Activated naive CD8-positive, alpha-beta T cell treated with anti-CD3 and anti-CD28 coated beads for 36 hours (primary cell): ENCODE data around the gene RPS21. TPM values are rescaled to one million over a fixed set of nuclear protein-coding genes. Genes with fewer than 3 reads are reported as not detected.
"Not testable (repeated sequence)": the region's sequence is repeated elsewhere in the genome, so short reads cannot be mapped to it uniquely, and the experiment has no call there.

Source experiments
- DNase-seq: peaks from one replicate; pipeline ENCODE4 v3.0.0; 2021
- H3K27ac Mint-ChIP-seq: one replicate; pipeline ENCODE4 v1.8.0; 2022; ENCODE audit warnings: mild to moderate bottlenecking, moderate library complexity, mixed read lengths
- H3K27me3 Mint-ChIP-seq: one replicate; pipeline ENCODE4 v1.8.0; 2022; ENCODE audit warnings: mild to moderate bottlenecking, mixed read lengths
- H3K36me3 Mint-ChIP-seq: one replicate; pipeline ENCODE4 v1.8.0; 2021; ENCODE audit warnings: mild to moderate bottlenecking, mixed read lengths
- H3K4me1 Mint-ChIP-seq: one replicate; pipeline ENCODE4 v1.8.0; 2021; ENCODE audit warnings: mixed read lengths
- H3K4me3 Mint-ChIP-seq: one replicate; pipeline ENCODE4 v1.8.0; 2022; ENCODE audit warnings: mild to moderate bottlenecking, moderate library complexity, mixed read lengths
- H3K9me3 Mint-ChIP-seq: one replicate; pipeline ENCODE4 v1.8.0; 2022; ENCODE audit warnings: mixed read lengths
- total RNA-seq, 2 experiments: library from RNA; stranded (reverse); gene quantifications; one replicate each; pipeline ENCODE4 v1.2.3, GENCODE V29; 2021

Gene RPS21
- total RNA-seq, 2 experiments from 2014 or later, result 2,242 to 2,482 TPM

DNA sequence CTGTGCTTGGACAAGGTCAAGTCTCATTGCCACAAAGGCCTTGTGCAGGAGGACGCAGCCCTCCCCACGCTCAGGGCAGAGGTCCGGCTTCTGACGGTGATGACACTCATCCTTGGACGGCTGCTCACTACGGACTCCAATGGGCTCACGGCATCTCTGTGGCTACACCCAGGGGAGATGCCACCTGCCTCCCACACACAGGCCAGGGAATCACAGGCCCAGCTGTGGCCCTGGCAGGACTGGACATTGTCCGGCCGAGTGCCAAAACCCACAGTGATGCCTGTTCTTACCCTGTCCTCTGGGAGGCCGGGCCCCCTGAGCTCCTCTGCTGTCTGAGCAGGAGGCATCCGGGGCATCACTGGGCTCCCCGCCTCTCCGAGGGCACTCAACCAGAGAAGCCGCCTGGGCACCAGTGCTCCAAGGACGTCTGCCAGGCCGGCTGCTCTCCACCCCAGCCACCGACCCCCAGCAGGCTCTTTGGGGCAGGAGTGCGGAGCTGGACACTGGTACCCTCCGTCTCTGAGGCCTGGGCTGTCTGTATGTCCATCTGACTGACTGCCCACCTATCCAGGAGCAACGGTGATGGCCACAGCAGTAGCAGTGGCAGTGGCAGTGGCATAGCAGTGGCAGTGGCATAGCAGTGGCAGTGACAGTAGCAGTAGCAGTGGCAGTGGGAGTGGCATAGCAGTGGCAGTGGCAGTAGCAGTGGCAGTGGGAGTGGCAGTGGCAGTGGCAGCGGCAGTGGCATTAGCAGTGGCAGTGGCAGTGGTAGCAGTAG is 38.6 kb downstream of the RPS21 start:
- no peak for DNase-seq
- Mint-ChIP-seq H3K27ac (no peak overlapping the region), H3K36me3 (no peaks in the 10 kb centered on the region), H3K27me3 (peaks cover 6% of the 10 kb centered on the region), H3K9me3 (no peaks in the 10 kb centered on the region), H3K4me1 (no peaks in the 10 kb centered on the region), H3K4me3 (no peak overlapping the region)

DNA sequence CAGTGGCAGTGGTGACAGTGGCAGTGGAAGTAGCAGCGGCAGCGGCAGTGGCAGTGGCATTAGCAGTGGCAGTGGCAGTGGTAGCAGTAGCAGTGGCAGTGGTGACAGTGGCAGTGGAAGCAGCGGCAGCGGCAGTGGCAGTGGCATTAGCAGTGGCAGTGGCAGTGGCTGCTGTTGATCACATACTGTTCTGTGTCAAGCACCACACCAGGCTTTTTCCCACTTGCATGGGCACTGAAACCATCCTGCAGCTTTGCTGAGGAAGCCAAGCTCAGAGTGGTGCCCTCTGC is 39.1 kb downstream of the RPS21 start:
- H3K4me3 Mint-ChIP-seq, H3K4me1 Mint-ChIP-seq, DNase-seq, H3K27ac Mint-ChIP-seq, H3K9me3 Mint-ChIP-seq, H3K27me3 Mint-ChIP-seq, H3K36me3 Mint-ChIP-seq: not testable (repeated sequence)

DNA sequence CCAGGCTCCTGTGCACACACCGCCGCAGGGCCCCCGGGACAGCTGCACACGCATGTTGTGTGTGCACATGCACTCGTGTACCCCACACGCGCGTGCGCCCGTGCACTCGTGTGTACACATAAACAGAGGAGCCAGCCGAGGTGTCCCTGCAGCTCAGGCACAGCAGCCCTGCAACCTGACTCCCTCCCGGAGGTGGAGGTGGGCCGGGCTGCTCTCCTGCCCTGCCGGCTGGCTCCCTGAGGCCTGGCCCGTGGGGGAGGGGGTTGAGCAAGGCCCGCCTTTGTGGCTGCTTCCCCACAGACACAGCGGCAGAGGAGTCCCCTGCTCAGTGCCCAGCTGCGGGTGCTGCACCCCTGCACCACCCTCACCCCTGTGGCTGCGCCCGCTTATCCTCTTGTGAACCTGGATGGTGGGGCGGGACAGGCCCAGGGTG is 39.8 kb downstream of the RPS21 start:
- Mint-ChIP-seq H3K36me3 (no peaks in the 10 kb centered on the region), H3K27ac (no peak overlapping the region), H3K4me3 (no peak overlapping the region), H3K4me1 (no peaks in the 10 kb centered on the region), H3K27me3 (peaks cover 13% of the 10 kb centered on the region), H3K9me3 (no peaks in the 10 kb centered on the region)
- DNase-seq, result no peak

DNA sequence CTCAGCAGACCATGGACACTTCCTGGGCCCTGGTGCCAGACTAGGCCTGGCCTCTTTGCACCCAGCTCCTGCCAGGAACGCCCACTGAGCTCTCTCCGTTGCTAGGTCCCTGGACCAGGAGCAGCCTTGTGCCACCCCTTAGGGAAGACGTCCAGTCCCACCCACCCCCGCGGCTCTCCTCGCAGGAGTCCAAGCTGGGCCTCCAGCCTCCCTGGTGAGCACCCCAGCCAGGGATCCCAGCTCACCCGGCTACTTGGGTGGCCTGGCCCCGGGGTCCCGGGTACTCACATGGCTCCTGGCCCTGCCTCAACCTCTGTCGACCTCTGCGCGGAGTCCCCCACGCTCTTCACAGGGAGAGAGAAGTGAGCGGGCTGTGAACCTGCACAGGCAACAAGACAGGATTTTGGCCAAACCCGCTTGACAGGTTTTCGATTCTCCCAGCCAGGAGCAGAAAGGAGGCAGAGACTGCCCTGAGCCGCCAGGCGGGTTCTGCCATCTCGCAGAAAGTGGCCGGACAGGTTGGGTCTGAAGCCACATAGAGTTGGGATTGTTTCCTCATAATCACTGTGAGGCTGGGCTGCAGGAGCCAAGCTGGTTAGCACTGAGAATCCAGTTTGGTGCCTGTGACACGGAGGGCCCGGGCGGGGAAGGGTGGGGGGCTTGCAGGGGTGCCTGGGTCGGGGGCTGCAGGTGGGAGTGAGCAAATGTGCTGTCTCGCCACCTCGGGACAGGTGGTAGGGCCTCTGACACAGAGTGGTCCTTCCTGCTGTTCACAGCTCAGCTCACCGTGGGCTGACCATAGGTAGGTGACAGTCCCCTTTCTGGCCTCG is 40.5 kb downstream of the RPS21 start, which contains the start of gene RBBP8NL:
Gene RBBP8NL (minus strand): TSS at position 368 of the 830 bp plus-strand sequence. CDS start 7,892 bp downstream, outside the sequence.
- no peak for DNase-seq
- Mint-ChIP-seq H3K4me1 (no peaks in the 10 kb centered on the region), H3K27ac (no peak within 1 kb of the TSS), H3K36me3 (no peaks in the 10 kb centered on the region), H3K9me3 (no peaks in the 10 kb centered on the region), H3K27me3 (peaks cover 13% of the 10 kb centered on the region), H3K4me3 (no peak within 1 kb of the TSS)

DNA sequence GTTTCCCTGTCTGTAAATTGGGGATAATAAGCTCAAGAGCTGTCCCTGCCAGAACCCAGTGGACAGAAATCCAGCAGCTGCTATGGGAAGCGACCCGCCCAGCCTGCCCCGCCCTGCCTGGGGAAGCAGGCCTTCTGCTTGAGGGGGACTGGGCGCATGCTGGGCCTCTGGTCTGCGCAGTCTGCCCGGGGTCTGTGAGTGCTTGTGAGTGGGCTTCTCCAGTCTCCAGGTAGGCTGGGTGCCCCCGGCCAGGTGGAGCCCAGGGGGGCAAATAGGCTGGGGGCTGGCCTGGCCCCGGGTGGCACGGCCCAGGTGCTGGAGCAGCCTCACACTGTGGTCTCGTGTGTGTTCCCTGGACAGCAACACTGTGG is 41.1 kb downstream of the RPS21 start:
- Mint-ChIP-seq H3K36me3 (no peaks in the 10 kb centered on the region), H3K4me1 (no peaks in the 10 kb centered on the region), H3K27me3 (peaks cover 13% of the 10 kb centered on the region), H3K27ac (no peak overlapping the region), H3K9me3 (no peaks in the 10 kb centered on the region), H3K4me3 (no peak overlapping the region)
- no peak for DNase-seq

DNA sequence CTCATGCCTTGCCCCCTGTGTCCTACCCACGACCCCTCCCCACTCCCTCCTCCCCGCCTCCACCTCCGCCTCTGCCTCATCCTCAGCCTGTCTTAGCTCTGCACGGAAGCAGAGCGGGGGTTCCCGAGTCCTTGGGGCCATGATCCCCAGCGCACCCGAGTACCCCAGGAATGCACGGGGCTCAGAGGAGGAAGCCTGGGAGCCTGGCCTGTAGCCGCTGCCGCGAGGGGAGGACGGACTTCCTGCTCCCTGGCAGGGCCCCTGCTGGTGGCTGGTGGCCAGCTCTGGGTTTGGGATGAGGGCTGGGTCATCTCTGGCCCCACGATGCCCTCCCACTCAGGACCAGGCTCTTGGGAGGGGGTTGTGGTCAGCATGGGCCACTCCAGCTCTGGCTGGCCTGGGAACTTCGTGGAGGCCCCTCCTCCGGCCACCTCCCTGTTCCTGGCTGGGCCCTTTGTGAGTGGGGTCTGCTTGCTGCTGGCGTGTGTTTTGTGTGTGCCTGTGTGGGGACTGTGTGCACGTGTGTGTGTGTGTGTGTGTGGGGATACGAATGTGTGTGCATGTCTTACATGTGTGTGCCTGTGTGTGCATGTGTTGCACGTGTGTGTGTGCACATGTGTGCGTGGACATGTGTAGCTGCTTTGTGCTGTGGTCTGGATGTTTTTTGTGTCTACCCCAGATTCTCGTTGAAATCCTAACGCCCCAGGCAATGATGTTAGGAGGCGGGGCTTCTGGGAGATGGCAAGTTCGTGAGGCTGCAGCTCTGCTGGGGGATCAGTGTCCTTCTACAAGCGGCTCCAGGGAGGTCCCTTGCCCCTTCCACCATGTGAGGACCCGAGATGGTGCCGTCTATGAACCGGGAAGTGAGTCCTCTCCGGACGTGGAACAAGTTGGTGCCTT is 41.7 kb downstream of the RPS21 start:
- no peaks in the 10 kb centered on the region for H3K9me3 Mint-ChIP-seq
- H3K4me1 Mint-ChIP-seq, result no peaks in the 10 kb centered on the region
- H3K27me3 Mint-ChIP-seq, result peaks cover 14% of the 10 kb centered on the region
- no peak overlapping the region for H3K4me3 Mint-ChIP-seq
- no peaks in the 10 kb centered on the region for H3K36me3 Mint-ChIP-seq
- H3K27ac Mint-ChIP-seq, result no peak overlapping the region
- no peak for DNase-seq

DNA sequence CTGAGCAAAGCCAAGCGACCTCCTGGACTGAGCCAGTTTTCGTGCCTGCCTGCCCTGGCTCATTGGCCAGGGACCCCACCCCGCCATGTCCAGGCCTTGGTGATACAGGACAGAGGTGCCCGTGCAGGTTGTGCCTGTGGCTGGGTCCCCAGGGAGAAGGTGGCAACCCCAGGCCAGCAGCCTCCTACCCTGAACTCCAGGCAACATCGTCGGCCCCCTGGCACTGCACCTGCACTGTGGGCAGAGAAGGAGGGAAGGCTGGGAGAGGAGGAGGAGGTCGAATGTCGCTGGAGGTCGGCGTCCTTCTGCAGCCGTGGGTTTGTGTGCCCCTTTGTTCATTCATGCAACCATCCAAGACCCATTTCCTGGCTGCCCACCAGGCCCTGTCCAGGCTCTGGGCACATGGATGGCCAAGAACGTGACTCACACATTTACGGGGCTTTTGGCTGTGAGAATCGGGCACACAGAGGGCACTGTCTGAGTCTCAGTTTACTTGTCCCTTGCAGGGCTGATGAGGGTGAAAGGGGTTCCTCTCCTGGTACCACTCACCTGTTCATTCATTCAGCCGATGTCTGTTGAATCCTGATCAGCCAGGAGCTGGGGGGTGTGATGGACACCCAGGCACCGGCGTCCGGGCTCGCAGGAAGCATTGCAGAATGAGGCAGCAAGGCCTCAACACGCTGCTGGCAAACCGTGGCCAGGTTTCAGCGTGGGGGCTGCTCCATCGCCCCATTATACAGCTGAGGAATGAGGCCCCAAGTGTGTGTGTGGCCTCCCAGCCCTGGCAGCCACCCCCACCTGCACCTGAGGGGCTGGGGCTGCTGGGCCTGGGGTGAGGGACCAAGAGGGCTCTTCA is 42.8 kb downstream of the RPS21 start:
- Mint-ChIP-seq H3K27ac (no peak overlapping the region), H3K36me3 (no peaks in the 10 kb centered on the region), H3K9me3 (no peaks in the 10 kb centered on the region), H3K4me1 (no peaks in the 10 kb centered on the region), H3K4me3 (no peak overlapping the region), H3K27me3 (peaks cover 25% of the 10 kb centered on the region)
- DNase-seq, result no peak

DNA sequence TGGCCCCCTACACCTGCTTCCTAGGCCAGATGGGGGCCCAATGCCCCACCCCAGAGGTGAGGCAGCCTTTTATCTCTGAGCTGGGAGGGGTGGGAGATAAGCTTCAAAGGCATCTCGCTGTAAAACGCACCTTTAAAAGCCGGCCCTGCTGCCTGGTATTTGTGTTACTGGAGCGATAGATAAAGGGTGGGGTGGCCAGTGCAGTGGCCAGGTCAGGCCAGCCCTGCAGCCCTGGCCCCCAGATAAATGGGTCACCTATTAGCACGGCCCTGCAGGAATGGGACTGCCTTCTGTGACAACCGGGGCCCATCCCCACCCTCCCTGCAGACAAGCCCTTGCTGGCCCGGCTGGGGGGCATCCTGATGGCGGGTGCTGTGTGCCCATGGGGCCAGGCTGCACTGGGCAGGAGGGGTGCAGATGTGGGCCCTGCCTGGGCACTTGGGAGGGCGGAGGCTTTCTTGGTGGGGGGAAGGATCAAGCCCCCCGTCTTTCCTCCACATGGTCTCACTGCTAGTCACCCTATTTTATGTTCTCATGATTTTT is 43.5 kb downstream of the RPS21 start:
- Mint-ChIP-seq H3K4me3 (no peak overlapping the region), H3K9me3 (no peaks in the 10 kb centered on the region), H3K4me1 (no peaks in the 10 kb centered on the region), H3K27ac (no peak overlapping the region), H3K27me3 (peaks cover 32% of the 10 kb centered on the region), H3K36me3 (no peaks in the 10 kb centered on the region)
- no peak for DNase-seq

DNA sequence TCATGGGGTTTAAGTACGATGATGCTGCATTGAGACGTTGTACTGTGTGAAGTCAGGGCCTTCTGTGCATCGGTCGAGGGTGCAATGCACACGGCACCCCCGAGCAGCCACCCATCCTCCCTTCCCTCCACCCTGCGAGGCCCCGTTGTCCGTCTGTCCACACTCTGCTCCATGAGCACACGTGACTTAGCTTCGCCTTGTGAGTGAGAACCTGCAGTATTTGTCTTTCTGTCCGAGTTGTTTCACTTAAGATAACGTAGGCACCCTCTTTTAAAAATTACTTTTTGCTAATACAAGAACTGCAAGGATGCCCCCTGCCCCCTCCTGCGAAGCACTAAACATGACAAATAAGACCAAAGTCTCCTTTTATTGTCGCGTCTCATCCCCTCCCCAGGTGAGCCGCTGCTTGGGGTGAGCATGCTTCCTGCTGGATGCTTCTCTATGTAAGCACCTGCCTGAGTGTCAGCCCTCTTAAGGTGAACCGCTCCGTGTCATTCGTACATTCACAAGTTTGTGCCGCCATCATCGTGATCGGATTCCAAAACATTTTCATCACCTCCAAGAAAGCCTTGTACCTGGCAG is 44.1 kb downstream of the RPS21 start:
- peaks cover 36% of the 10 kb centered on the region for H3K27me3 Mint-ChIP-seq
- DNase-seq, result no peak
- H3K9me3 Mint-ChIP-seq, result no peaks in the 10 kb centered on the region
- no peak overlapping the region for H3K27ac Mint-ChIP-seq
- no peaks in the 10 kb centered on the region for H3K36me3 Mint-ChIP-seq
- H3K4me3 Mint-ChIP-seq, result no peak overlapping the region
- H3K4me1 Mint-ChIP-seq, result no peaks in the 10 kb centered on the region

DNA sequence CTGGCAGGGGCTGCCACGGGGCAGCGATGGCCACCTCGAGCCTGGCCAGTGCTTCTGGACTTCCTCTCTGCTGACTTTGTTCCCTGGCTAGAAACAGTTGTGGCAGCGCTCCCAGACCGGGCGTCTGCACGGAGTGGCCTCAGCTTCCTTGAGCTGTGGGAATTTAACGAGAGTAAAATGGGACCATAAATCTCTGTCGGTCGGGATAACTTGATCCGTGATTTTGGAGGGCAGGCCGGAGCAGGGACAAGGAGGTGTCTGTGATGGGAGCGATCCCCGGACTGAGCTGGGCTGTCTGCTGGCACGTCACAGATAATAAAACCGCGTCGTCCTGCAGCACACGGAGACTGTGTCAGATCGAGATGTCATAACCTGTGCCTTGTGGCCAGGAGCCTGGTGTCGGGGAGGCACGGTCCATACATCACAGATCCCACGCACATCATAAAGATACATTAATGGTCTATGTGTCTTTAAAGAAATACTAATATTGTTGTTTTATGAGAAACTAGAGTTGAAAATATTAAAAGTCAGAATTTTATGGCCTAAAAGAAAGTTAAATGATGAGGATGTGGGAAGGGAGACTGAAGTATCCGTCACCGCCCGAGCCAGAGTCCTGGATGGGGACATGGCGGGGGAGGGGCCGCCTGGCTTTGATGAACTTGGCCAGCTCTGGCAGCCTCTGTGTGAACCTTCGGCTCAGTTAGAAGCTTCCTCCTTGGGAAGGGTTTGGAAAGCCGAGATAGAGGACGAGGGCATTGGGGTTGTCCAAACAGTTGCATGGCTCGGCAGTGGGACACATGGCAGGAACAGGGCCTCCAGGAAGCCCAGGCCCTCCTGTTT is 47.0 kb downstream of the RPS21 start:
- no peak overlapping the region for H3K27ac Mint-ChIP-seq
- no peaks in the 10 kb centered on the region for H3K9me3 Mint-ChIP-seq
- no peak overlapping the region for H3K4me3 Mint-ChIP-seq
- no peak for DNase-seq
- H3K36me3 Mint-ChIP-seq, result no peaks in the 10 kb centered on the region
- H3K4me1 Mint-ChIP-seq, result no peaks in the 10 kb centered on the region
- peaks cover 32% of the 10 kb centered on the region for H3K27me3 Mint-ChIP-seq

DNA sequence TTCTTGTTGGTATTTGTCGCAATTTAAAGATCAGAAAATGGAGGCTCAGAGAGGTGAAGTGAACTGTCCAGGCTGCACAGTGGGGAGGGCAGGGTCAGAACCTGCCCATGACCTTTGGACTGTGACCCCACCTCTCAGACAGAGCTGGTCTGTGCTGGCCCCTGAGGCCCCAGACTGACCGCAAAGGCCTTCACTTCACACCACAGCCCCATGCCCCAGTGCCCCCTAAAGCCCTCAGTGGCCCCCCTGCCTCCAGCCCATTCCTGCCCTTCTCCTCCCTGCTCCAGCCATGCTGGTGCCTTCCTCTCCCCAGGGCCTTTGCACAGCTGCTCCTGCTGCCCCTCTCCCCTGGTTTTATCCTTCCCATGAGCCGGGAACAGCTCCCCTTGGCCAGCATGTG is 49.8 kb downstream of the RPS21 start:
- DNase-seq, result no peak
- Mint-ChIP-seq H3K4me3 (no peak overlapping the region), H3K27me3 (peaks cover 23% of the 10 kb centered on the region), H3K27ac (no peak overlapping the region), H3K36me3 (no peaks in the 10 kb centered on the region), H3K9me3 (no peaks in the 10 kb centered on the region), H3K4me1 (no peaks in the 10 kb centered on the region)

DNA sequence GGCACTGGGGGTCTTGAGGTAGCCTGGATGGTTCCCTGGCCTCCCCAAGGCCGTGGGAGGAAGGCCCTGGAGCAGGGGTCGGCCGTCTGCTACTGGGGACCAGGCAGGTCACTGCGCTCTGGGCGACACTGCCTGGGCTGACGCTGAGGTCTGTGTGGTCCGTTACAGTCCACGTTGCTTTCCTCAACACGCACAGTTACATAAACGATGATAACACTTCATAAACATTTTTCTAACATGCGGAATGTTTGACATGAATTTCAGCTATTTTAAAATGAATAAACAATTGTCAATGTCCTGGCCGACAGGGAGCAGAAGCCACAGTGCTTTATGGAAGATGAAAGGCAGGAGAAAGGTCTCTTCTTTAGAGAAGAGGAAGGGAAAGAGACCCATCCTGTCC is 50.6 kb downstream of the RPS21 start:
- Mint-ChIP-seq H3K27ac (no peak overlapping the region), H3K4me3 (no peak overlapping the region), H3K9me3 (no peaks in the 10 kb centered on the region), H3K27me3 (peaks cover 22% of the 10 kb centered on the region), H3K36me3 (no peaks in the 10 kb centered on the region), H3K4me1 (no peaks in the 10 kb centered on the region)
- DNase-seq, result no peak

DNA sequence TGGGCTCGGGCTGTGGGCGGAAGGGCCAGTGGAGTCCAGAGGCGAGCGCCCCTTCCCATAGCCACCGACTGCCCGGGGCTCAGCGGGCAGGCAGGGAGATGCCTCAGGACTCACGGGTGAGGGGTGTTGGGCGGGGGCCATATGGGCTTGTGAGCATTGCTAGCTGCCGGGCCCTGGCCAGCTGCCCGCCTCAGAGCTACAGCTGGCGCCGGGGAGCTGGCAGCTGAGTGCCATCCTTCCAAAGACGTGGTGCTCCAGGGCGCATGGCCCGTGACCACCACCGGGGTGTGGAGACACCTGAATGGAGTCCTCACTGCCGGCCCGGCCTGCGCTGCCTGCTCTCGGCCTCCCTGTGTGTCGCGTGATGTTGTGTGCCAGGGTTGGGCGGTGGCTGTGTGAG is 51.0 kb downstream of the RPS21 start:
- H3K4me1 Mint-ChIP-seq, result no peaks in the 10 kb centered on the region
- peaks cover 22% of the 10 kb centered on the region for H3K27me3 Mint-ChIP-seq
- H3K9me3 Mint-ChIP-seq, result no peaks in the 10 kb centered on the region
- no peak for DNase-seq
- H3K36me3 Mint-ChIP-seq, result no peaks in the 10 kb centered on the region
- H3K27ac Mint-ChIP-seq, result no peak overlapping the region
- no peak overlapping the region for H3K4me3 Mint-ChIP-seq
